Ishikawa (cell line): ENCODE results near the gene AUTS2.

Source experiments
- CEBPB ChIP-seq: IDR thresholded peaks from 2 replicates; pipeline ENCODE4 v1.6.1; 2012
- CREB1 ChIP-seq: IDR thresholded peaks from 2 replicates; pipeline ENCODE4 v1.6.1; 2012; ENCODE audit warnings: low read depth
- EGR1 ChIP-seq: IDR thresholded peaks from 2 replicates; pipeline ENCODE4 v1.6.1; 2012
- EP300 ChIP-seq: IDR thresholded peaks from 2 replicates; pipeline ENCODE4 v1.6.1; 2012; ENCODE audit warnings: borderline replicate concordance
- FOXM1 ChIP-seq: IDR thresholded peaks from 2 replicates; pipeline ENCODE4 v1.6.1; 2012; ENCODE audit warnings: low read depth, borderline replicate concordance
- MAX ChIP-seq: IDR thresholded peaks from 2 replicates; pipeline ENCODE4 v1.6.1; 2012
- NFIC ChIP-seq: IDR thresholded peaks from 2 replicates; pipeline ENCODE4 v1.6.1; 2012
- RAD21 ChIP-seq: IDR thresholded peaks from 2 replicates; pipeline ENCODE4 v1.6.1; 2012; ENCODE audit warnings: low read depth
- TAF1 ChIP-seq: IDR thresholded peaks from 2 replicates; pipeline ENCODE4 v1.6.1; 2012; ENCODE audit warnings: low read depth, mild to moderate bottlenecking
- TCF12 ChIP-seq: IDR thresholded peaks from 2 replicates; pipeline ENCODE4 v1.6.1; 2012; ENCODE audit warnings: low read depth
- TEAD4 ChIP-seq: IDR thresholded peaks from 2 replicates; pipeline ENCODE4 v1.6.1; 2012
- USF1 ChIP-seq: IDR thresholded peaks from 2 replicates; pipeline ENCODE4 v1.6.1; 2012
- YY1 ChIP-seq: IDR thresholded peaks from 2 replicates; pipeline ENCODE4 v1.6.1; 2012; ENCODE audit warnings: low read depth
- ZBTB7A ChIP-seq: IDR thresholded peaks from 2 replicates; pipeline ENCODE4 v1.6.1; 2012; ENCODE audit warnings: low read depth
- TF ChIP-seq, protein P1 (sequence below): IDR thresholded peaks from 2 replicates; pipeline ENCODE4 v1.6.1; 2012; ENCODE audit warnings: low read depth, mild to moderate bottlenecking

Gene AUTS2

DNA sequence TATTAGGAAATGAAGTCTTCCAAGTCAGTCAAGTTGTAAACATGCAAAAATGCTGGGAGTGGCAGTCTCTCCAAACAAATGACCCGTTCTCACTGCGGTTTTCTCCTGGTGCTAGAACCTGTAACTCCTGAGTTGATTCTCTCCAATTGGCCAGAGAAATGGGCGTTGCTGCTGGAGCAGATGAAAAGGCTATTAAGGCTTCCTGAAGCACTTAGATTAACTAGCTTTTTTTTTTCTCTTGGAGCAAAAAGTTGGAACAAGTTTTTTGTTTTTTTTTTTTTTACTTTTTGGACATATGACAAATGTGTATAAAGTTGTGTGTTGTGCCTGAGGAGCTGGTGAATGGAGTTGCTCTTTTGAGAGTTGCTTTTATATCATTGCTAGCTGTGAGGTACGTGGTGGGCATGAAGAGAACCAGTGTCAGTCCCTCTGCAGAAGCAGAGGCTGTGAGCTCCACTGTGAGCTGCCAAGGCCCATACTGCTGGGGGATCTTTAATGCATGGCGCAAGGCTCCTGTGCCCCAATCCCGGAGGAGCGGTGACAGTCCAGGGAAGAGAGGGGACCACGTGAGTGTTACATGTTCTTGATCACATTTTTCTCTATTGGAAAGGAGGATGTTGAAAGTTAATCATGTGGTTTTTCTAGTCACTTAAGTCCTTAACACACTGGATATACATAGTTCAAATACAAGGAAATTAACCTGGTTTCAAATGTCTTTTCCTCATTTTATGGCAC is 1140.0 kb downstream of the AUTS2 start:
- TF ChIP-seq USF1: no peak
- TF ChIP-seq EGR1: no peak
- TF ChIP-seq, protein P1, sequence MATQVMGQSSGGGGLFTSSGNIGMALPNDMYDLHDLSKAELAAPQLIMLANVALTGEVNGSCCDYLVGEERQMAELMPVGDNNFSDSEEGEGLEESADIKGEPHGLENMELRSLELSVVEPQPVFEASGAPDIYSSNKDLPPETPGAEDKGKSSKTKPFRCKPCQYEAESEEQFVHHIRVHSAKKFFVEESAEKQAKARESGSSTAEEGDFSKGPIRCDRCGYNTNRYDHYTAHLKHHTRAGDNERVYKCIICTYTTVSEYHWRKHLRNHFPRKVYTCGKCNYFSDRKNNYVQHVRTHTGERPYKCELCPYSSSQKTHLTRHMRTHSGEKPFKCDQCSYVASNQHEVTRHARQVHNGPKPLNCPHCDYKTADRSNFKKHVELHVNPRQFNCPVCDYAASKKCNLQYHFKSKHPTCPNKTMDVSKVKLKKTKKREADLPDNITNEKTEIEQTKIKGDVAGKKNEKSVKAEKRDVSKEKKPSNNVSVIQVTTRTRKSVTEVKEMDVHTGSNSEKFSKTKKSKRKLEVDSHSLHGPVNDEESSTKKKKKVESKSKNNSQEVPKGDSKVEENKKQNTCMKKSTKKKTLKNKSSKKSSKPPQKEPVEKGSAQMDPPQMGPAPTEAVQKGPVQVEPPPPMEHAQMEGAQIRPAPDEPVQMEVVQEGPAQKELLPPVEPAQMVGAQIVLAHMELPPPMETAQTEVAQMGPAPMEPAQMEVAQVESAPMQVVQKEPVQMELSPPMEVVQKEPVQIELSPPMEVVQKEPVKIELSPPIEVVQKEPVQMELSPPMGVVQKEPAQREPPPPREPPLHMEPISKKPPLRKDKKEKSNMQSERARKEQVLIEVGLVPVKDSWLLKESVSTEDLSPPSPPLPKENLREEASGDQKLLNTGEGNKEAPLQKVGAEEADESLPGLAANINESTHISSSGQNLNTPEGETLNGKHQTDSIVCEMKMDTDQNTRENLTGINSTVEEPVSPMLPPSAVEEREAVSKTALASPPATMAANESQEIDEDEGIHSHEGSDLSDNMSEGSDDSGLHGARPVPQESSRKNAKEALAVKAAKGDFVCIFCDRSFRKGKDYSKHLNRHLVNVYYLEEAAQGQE: no peak
- TF ChIP-seq TEAD4: no peak
- no peak for TF ChIP-seq CEBPB
- no peak for TF ChIP-seq TCF12

DNA sequence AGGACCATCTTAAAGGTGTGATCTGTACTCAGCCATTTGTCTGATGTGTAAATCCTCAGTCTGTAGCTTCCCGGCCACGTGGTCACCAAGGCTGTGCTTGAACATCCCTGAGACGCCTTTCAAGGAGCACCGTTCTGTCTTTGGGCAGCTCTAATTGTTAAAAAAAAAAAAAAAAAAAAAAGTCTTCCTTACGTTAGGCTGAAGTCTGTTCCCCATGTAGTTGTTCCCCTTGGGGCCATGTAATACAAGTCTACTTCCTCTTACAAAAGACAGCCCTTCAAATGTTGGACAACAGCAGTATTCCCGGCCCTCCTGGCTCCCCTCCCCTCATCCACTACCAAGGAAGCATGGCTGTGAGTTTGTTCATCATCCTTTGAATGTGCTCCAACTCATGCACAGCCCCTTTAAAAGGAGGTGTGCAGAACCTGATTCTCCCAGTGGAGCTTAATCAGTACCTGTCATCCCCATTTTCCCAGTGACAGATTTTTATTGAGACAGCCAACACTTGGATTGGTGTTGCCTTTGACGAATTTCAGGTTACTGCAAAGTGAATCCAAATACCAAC is 1141.5 kb downstream of the AUTS2 start:
- TF ChIP-seq TCF12 (no peak), CEBPB (no peak), FOXM1 (no peak), YY1 (no peak), EP300 (no peak), NFIC (no peak), EGR1 (no peak), CREB1 (no peak), RAD21 (no peak), TEAD4 (no peak), TAF1 (no peak), MAX (no peak), ZBTB7A (no peak), USF1 (no peak)
- TF ChIP-seq, protein P1: no peak

- TF ChIP-seq, protein P1: no peak
- TF ChIP-seq TCF12 (no peak), EGR1 (no peak), FOXM1 (no peak), USF1 (no peak), EP300 (no peak), TEAD4 (no peak), NFIC (no peak), YY1 (no peak), RAD21 (no peak), ZBTB7A (no peak), TAF1 (no peak), CREB1 (no peak)
Observed at GRCh38 chr7:70741666-70742065, 1143.4 kb downstream of the AUTS2 start.

GRCh38 chr7:70743531-70744325 is 1145.5 kb downstream of the AUTS2 start:
- TF ChIP-seq FOXM1 (no peak), TAF1 (no peak), TCF12 (no peak), TEAD4 (no peak), YY1 (no peak)
- TF ChIP-seq, protein P1: no peak
